Measurements from ENCODE around the gene C17orf100.
"Not testable (repeated sequence)": the region's sequence is repeated elsewhere in the genome, so short reads cannot be mapped to it uniquely, and the experiment has no call there.

C17orf100 gene

GRCh38 chr17:6640536-6641246 lies 10.9 kb upstream of the C17orf100 start, which contains the start of the genes KIAA0753 and TXNDC17:
Gene KIAA0753 (minus strand): TSS chr17:6640711. CDS start chr17:6635103, 5,608 bp downstream.
Gene TXNDC17 (plus strand): TSS chr17:6641060. CDS start chr17:6641083, 23 bp downstream.
- DNase-seq (ENCODE audit: low read depth in 1 of 2, low spot score in 1 of 2) = peak; percentile 76 to 83

DNA sequence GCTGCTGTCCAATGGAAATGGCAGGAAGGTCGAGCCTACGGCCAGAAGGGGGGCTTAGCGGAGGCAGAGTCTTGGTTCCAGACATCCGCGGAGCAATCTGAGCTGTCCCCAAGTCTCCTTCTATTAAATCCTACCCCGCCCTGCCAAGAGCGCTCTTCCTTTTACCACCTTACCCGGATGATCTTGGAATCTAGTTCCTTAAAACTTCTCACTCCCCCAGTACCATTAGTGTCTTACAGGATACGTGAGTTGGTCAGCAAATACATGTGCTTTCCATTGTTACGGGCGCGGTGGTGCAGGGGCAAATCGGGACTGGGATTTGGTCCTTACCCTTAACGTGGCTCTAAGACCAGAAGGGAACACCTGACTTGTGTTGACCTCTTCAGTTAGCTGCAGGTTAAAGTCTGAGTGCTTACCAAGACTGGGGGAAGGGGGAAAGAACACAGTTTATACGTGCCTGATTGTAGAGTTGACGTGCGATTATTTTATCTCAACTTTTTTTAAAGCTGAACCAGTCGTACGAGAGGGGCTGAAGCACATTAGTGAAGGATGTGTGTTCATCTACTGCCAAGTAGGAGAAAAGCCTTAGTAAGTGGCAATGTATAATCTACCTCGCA lies 10.2 kb upstream of the C17orf100 start:
- DNase-seq (ENCODE audit: low read depth in 1 of 2, low spot score in 1 of 2) = no peak

DNA sequence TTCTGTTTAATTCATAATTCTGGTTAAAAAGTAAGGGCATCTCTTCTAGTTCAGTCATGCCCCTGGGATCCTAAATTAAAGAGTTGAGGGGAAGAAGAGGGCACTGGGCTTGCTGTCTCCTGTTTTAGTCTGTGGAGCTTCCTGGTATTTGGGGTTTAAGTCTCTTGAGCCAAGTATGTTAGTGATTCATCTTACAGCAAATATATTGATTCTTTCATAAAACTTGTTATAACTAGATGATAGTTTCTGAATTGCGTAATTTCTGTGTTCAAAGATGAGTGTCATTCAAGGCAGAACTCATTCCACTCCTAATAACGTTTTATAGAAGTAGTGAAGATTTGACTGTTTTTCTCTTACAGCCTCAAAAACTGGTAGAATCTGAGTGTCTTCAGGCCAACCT lies 9.0 kb upstream of the C17orf100 start:
- DNase-seq (ENCODE audit: low read depth in 1 of 2, low spot score in 1 of 2) = no peak

DNA sequence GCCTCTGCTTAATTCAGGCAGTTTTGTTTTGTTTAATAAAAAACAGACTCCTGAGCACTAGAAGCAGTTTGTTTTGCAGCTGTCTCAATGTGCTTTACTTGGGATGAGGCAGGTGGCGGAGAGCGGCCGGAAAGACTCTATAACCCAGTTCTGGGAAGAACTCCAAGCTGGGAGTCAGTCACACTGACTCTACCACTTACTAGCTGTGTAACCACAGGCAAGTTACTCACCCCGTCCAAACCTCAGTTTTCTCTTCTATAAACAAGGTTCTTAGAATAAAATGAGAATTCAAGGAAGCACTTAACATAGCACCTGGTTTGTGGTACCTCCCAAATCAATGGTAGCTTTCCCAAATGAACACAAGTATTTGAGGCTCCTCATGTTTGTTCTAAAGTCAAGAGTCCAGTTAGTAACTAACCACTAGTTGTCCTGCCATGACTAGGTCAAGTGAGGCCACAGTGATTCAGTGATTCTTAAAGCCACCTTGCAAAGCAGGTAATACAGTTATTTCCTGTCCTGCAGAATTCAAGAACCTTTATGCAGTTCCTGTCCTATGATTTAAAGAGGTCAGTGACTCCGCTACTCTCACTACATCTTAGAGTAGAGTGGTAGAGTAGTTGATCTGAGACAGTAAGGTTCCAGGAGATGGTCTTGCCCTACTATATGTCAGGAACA lies 8.0 kb upstream of the C17orf100 start:
- no peak for DNase-seq (ENCODE audit: low read depth in 1 of 2, low spot score in 1 of 2)

DNA sequence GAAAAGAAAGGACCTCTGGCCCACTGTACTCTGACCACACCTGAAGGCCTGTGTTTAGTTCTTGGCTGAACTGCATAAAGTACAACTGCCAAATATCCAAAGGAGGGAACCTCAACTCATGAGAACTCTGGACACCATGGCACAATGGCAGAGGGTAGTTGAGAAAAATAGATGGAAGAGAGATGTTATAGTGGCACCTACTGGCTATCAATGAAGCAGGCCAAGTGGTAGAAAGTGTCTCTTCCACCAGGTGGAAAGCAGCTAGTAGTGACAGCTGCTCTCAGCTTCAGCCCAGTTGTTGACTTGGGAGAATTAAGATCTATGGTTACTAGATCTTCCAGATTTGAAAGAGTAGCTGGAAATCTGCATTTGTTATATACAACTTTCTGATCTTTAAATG lies 3.4 kb upstream of the C17orf100 start:
- DNase-seq (ENCODE audit: low read depth in 1 of 2, low spot score in 1 of 2) = no peak

DNA sequence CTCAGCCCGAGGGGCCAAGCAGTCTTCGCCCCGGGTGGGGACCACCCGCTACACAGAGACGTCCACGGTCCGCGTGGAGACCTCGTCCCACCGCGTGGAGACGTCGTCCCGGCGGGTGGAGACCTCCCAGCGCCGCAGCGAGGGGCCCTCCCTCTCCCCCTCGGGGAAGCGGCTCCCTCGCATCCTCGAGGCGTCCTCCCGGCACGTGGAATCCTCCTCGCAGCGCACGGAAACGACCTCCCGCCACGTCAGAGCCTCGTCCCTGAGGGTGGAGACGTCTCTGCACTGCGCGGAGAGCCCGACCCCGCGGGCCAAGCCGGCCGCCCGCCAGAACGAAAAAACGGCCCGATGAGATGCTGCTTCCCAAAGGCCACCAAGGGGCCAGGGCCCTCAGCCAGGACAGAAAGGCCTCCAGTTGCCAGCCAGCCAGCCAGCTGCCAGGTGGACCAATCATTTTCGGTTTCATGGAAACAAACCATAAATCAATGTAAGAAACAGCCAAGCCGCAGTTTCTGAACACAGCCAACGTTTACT lies 424 bp downstream of the C17orf100 start:
- no peak for DNase-seq (ENCODE audit: low read depth in 1 of 2, low spot score in 1 of 2)

DNA sequence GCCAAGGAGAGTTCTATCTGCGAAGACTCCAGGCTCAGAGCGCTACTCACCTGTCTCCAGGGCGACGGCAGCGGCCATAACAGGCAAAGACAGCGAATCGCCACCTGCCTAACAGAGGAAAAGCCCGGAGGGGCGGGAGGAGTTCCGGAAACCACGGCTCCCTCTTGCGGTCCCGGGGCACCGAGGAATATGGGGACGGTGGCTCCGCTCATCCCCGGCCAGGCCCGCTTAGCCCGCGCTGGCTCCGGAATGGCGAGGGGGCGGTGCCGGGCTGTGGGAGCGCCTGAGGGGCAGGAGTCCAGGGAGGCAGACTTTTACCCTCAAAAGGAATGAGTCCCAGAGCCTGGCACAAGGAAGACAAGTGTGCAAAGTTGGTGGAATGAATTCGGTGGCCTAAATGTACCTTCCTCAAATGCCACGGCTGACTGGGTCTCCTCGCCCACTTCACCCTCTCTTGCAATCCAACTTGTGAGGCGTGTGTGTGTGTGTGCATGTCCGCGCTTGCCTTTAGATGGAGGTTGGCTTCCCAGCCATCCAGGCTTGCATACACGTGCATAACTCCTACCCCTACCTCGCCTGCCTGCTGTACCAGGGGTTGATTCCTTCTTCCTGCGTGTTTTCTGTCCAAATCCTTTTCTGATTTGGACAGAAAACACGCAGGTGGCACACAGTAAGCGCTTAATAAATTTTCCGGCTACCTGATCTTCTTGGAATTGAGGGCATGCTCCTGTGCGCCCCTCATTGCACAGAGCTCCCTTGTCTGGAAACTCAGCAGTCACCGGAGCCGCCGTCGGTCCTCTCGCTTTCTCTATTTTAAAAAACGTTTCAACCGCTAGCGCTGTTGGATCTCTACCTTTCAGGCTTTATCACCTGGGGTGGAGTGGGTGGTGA lies 3.5 kb downstream of the C17orf100 start:
- DNase-seq (ENCODE audit: low read depth in 1 of 2, low spot score in 1 of 2) = no peak

DNA sequence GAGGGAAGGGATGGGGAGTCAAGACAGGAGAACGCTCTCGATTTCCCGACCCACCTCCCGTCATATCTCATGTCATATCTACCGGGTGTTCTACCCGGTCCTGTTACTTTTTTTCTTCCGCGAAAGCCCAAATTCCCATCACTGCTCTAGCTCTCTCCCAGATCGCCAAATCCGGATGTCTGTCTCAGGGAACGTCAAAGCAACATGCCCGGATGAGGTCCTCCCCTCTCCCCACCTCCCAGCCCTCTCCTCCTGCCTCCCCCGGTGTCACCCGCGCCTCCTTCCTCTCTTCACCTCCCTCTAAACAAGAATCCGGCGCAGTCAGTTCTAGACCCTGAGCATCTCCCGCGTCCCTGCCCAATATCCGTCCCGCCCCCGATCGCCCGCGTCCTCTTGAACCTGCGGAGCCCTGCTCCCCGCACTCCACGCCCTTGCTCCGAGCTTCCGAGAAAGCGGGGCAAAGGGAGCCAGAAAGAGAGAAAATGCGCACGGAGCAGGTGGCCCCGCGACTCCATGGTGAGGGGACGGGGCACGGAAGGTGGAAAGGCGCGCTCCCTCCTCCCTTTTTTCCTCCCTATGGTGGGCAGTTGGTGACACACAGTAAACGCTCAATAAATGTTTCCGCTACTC lies 4.3 kb downstream of the C17orf100 start:
- not testable (repeated sequence) for DNase-seq (ENCODE audit: low read depth in 1 of 2, low spot score in 1 of 2)

DNA sequence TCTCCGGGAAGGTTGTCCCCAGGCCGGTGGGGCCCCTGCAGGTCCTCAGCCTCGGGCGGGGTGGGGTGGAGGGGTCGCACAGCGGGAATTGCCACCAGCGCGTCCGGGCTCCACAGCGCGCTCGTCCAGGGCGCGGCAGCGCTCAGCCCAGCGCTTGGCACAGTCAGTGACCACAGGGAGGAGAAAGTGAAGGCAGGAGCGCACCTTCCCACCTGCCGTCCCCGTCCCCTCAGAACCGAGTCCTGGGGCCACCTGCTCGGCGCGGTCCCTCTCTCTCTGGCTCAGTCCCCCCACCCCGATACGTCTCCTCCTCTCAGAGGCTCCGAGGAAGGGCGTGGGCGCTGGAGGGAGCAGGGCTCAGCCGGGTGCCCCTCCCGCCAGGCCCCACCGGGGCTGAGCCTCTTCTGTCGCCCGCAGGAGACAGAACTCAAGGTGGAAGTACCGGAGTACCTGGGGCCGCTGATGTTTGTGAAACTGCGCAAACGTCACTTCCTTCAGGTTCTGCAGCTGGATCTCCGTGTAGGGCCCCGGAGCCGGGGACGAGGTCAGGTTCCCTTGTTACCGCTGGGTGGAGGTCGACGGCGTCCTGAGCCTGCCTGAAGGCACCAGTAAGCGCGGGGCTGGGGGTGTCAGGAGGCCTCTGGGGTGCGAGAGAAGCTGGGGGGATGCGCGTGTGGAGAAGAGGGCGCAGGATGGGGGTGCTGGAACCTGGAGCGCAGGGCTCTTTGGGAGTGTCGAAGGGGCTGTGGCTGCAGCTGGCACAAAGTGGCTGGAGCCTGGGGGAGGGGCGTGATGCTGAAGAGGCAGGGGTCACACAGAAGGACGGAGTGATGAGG lies 5.5 kb downstream of the C17orf100 start:
- peak in 1 of 2 donors; percentile 56 for DNase-seq (ENCODE audit: low read depth in 1 of 2, low spot score in 1 of 2)

DNA sequence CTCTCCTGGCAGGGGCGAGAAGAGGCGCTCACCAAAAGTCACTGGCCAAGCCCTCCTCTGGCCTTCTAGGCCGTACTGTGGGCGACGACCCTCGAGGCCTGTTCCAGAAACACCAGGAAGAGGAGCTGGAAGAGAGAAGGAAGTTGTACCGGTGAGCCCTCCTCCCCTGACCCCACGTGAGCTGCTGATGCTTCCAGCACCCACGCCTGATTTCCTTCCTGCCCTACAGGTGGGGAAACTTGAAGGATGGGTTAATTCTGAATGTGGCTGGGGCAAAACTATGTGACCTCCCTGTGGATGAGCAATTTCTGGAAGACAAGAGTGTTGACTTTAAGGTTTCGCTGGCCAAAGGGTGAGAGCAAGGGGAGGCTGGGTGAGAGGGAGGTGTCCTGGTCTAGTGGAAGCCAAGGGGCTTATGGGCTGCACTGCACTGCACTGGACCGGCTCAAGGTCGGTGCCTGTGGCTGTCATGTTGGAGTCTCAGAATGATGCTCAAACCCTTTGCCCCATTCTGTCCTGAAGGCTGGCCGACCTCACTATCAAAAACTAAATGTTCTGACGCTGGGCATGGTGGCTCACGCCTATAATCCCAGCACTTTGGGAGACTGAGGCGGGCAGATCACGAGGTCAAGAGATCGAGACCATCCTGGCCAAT lies 6.2 kb downstream of the C17orf100 start:
- DNase-seq (ENCODE audit: low read depth in 1 of 2, low spot score in 1 of 2) = no peak

DNA sequence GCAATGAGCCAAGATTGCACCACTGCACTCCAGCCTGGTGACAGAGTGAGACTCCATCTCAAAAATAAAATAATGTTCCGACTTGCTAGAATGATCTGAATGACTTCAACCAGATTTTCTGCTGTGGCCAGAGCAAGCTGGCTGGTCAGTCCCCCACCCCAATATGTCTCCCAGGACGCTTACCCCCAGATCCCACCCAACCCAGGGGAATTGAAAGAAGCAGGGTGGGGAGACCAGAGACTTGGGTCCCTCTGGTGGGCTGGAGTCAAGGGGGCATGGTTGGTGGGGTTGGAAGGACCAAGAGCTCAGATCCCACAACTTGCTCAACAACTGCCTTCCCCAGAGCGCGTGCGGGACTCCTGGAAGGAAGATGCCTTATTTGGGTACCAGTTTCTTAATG lies 6.8 kb downstream of the C17orf100 start:
- not testable (repeated sequence) for DNase-seq (ENCODE audit: low read depth in 1 of 2, low spot score in 1 of 2)

DNA sequence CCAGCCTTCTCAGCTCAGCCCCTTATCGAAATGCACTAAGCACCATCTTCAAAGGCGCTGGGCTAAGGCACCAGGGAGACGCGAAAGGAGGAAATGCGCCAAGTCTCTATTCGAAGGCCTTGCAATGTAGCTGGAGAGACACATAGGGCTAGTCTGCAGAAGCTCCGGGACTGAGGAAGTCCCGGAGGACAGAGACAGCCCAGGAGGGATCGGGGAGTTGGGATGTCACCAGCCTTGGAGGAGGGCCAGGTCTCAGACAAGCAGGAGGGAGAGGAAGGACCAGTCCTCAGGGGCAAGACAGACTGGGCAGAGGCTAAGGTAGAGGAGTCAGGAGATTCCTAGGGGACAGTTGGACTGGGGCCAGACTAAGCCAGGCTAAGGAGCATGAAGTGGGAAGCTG lies 8.5 kb downstream of the C17orf100 start:
- no peak for DNase-seq (ENCODE audit: low read depth in 1 of 2, low spot score in 1 of 2)

GRCh38 chr17:6660805-6661463 lies 9.4 kb downstream of the C17orf100 start:
- no peak for DNase-seq (ENCODE audit: low read depth in 1 of 2, low spot score in 1 of 2)

DNA sequence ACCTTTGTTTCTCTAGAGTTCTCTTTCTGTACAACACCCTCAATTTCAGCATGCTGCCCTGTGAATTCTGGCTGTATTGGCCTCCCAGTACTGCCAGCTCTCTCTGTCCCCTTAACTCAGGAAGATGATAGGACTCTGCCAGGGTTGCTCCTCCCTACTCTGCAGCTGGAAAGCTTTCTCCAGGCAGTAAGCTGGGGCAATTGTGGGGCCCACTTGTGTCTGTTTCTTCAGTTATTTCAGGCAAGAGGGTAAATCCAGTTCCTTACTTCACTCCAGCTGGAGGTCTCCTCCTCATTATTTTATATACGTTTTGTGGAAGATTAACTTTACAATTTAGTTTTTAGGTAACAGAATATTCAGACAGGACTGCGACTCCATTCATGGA lies 9.9 kb downstream of the C17orf100 start:
- no peak for DNase-seq (ENCODE audit: low read depth in 1 of 2, low spot score in 1 of 2)

- DNase-seq (ENCODE audit: low read depth in 1 of 2, low spot score in 1 of 2) = not testable (repeated sequence)
Observed at GRCh38 chr17:6663200-6663599, 11.6 kb downstream of the C17orf100 start.

GRCh38 chr17:6666077-6666521 lies 14.5 kb downstream of the C17orf100 start:
- peak in 1 of 2 donors; percentile 12 for DNase-seq (ENCODE audit: low read depth in 1 of 2, low spot score in 1 of 2)

- no peak for DNase-seq (ENCODE audit: low read depth in 1 of 2, low spot score in 1 of 2)
Observed at GRCh38 chr17:6666557-6666956, 15.0 kb downstream of the C17orf100 start.

GRCh38 chr17:6667516-6667915 lies 16.0 kb downstream of the C17orf100 start:
- DNase-seq (ENCODE audit: low read depth in 1 of 2, low spot score in 1 of 2) = no peak
